VCaP (cell line): ENCODE data around the gene RAP1A.
A peak's percentile ranks its signal among the peaks of the same experiment; 100 is the strongest.

ENCODE experiments used
- H3K27ac ChIP-seq: fragments of 450-650 bp; 2 replicates; pipeline ENCODE4 v1.5.1; 2017
- TF ChIP-seq, protein P1 (sequence below): fragments of 450-650 bp; conservative IDR thresholded peaks from 2 replicates; pipeline ENCODE4 v1.5.1; 2017; ENCODE audit warnings: mild to moderate bottlenecking, moderate library complexity

RAP1A gene

DNA sequence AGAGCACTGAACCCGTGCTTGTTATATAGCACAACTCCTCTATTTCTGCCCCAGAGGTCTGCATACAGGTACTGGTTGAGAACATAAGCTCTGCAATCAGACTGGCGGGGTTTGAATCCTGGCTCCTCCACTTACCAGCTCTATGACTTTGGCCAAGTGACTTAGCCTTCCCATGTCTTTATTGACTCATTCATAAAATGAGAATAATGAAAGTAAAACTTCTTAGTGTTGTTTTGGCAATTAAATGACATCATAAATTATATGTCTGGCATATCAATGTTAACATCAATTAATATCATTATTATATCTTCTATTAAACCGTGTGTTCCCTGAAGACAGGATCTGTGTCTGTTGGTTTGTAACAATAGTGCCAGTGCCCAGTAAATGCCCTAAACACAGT is 115.3 kb downstream of the RAP1A start:
- H3K27ac ChIP-seq, result no peak overlapping the region
- TF ChIP-seq, protein P1, sequence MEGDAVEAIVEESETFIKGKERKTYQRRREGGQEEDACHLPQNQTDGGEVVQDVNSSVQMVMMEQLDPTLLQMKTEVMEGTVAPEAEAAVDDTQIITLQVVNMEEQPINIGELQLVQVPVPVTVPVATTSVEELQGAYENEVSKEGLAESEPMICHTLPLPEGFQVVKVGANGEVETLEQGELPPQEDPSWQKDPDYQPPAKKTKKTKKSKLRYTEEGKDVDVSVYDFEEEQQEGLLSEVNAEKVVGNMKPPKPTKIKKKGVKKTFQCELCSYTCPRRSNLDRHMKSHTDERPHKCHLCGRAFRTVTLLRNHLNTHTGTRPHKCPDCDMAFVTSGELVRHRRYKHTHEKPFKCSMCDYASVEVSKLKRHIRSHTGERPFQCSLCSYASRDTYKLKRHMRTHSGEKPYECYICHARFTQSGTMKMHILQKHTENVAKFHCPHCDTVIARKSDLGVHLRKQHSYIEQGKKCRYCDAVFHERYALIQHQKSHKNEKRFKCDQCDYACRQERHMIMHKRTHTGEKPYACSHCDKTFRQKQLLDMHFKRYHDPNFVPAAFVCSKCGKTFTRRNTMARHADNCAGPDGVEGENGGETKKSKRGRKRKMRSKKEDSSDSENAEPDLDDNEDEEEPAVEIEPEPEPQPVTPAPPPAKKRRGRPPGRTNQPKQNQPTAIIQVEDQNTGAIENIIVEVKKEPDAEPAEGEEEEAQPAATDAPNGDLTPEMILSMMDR, result no peak

- TF ChIP-seq, protein P1, result no peak
- H3K27ac ChIP-seq, result no peak overlapping the region
These were observed 115.7 kb downstream of the RAP1A start for GRCh38 chr1:111735321-111735720.

- no peak overlapping the region for H3K27ac ChIP-seq
- TF ChIP-seq, protein P1, result no peak
These were observed 116.4 kb downstream of the RAP1A start for GRCh38 chr1:111735858-111736544.

DNA sequence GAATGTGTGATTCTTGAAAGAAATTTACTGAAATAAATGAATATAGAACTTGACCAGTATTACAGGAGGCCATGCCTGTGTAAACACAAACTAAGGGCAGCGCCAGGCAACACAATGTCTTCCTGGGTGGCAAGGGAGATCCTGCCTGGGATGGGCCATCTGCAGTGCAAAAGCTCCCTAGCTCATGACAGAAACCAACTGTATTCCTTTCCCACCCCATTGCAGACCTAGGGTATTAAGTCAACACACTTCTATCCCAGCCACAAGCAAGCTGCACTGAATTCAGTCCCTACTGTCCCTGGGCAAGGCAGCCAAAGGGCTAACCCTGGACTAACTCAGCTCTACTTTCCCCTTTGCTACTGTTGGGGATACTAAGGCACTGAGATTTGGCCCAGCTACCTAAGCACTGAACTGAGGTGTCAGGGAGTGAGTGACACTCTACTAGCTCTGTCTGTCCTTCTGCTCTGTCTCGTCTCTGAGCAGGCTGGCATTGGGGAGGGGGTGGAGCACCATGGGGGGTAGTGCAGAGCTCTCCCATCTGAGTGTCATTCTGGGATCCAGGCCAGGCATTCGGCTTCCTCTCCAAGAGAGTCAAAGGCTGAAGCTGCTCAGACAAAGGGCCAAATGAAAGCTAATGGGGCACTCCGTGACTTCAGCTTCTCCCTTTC is 117.1 kb downstream of the RAP1A start:
- H3K27ac ChIP-seq, result no peak overlapping the region
- TF ChIP-seq, protein P1, result no peak

DNA sequence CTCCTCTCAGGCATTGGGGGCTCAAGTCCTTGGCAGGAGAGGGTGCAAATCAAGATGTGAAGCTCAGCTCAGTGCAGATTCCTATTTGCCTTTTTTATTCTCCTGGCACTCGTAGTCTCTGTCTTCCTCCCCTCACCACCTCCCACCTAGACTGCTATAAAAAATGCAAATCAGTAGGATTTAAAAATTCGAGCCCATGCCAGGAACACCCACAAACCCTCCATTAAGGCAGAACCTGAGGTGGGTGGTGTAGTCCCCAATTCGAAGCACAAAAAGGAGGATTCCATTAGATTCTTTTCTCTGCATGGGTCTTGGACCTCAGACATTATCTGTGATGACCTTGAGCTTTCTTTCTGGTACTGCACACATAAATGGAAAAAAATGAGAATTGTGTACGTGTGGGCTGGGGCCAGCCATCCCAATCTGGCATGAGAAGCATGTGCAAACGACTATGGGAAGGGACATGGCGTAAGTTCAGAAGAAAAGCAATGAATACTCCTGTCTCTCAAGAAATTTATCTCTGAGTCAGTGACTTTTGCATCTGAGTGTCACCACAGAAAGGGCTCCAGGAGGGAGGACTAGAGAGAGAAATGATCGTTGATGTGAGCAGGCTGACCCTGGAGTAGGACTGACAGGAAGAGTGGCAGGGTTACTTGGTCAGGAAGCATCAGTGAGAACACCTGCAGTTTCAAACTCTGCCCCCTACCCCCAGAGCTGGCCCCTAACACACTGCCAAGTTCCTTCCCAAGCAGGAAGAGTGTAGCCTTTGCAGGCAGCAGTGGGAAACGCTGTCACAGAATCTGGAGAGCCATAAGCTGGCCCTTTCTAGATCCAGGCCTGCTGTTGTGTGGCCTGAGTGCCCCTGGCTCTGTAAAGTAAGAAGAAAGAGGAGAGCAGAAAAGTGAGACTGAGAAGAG is 117.9 kb downstream of the RAP1A start:
- TF ChIP-seq, protein P1, result no peak
- H3K27ac ChIP-seq, result no peak overlapping the region

DNA sequence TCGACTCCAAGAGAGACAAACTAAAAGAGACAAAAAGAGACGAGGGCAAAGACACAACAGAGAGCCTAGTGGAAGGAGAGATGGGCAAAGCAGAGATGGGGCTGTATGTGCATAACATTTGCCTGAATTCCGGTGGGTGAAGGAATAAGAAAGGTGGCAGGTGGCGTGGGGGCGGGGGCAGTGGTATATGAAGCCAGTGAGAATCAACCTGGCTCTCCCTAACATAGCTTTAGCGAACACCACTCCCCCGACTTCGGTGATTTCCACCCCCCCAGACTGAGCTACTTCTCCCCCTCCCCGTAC is 118.5 kb downstream of the RAP1A start:
- TF ChIP-seq, protein P1, result no peak
- H3K27ac ChIP-seq, result peak overlapping the region; percentile 77; the same call in 1 of the 2 replicates
